SKM-1 (cell line): ENCODE data around the gene PCGF5.
"Not testable (repeated sequence)": the region's sequence is repeated elsewhere in the genome, so short reads cannot be mapped to it uniquely, and the experiment has no call there.

Experiments used
- DNase-seq: peaks from one replicate; lab custom pipeline; 2025; ENCODE audit not compliant: unreplicated experiment; lab: John Stamatoyannopoulos, UW

PCGF5 gene

DNA sequence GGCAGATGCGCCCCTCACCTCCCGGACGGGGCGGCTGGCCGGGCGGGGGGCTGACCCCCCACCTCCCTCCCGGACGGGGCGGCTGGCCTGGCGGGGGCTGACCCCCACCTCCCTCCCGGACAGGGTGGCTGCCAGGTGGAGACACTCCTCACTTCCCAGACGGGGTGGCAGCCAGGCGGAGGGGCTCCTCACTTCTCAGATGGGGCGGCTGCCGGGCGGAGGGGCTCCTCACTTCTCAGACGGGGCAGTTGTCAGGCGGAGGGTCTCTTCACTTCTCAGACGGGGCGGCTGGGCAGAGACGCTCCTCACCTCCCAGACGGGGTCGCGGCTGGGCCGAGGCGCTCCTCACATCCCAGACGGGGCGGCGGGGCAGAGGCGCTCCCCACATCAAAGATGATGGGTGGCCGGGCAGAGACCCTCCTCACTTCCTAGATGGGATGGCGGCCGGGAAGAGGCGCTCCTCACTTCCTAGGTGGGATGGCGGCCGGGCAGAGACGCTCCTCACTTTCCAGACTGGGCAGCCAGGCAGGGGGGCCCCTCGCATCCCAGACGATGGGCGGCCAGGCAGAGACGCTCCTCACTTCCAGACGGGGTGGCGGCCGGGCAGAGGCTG is 102.9 kb downstream of the PCGF5 start:
- DNase-seq = not testable (repeated sequence)

GRCh38 chr10:91328320-91328984 is 108.0 kb downstream of the PCGF5 start:
- no peak for DNase-seq
